ENCODE results near the gene ANKLE1.

ANKLE1 gene

GRCh38 chr19:17281391-17282304, at the start of gene ANKLE1:
Gene ANKLE1 (plus strand): TSS chr19:17281901. CDS start chr19:17281921, 20 bp downstream.
- peak; percentile 83 for DNase-seq

GRCh38 chr19:17232258-17232657, 49.4 kb upstream of the ANKLE1 start:
- DNase-seq, result no peak

GRCh38 chr19:17234911-17235299, 46.8 kb upstream of the ANKLE1 start:
- DNase-seq, result peak; percentile 58

GRCh38 chr19:17235300-17235970, 46.3 kb upstream of the ANKLE1 start:
- peak; percentile 74 for DNase-seq

GRCh38 chr19:17235971-17236777, 45.5 kb upstream of the ANKLE1 start:
- DNase-seq, result no peak

DNA sequence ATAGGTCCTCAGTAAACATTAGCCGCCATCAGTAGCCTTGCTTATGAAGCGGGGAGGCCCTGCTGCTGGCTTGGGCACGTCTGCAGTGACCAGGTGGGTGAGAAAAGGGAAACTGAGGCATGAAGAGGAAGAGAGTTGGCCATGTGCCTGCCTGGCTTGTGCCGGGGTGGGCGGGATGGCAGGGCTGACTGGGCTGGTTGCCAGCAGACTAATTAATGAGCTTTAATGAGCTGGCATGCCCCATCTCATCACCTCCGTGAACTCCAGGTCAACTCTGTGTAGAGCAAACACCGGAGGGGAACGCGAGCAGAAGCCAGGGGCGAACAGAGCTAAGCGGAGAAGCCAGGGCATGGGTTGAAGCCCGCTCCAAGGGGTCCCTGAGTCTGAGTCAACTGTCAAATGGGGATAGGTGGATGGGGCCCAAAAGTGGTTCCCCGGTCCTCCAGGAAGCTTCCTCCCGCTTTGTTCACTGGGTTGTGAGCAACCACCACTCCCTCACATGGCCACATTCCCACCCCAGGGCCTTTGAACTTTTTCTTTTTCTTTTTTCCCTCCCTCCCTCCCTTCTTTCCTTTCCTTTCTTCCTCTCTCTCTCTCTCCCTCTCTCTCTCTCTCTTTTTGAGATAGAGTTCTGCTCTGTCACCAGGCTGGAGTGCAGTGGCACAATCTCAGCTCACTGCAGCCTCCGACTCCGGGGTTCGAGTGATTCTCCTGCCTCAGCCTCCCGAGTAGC, 44.7 kb upstream of the ANKLE1 start:
- no peak for DNase-seq

- DNase-seq, result no peak
Observed at GRCh38 chr19:17237747-17238706, 43.7 kb upstream of the ANKLE1 start.

DNA sequence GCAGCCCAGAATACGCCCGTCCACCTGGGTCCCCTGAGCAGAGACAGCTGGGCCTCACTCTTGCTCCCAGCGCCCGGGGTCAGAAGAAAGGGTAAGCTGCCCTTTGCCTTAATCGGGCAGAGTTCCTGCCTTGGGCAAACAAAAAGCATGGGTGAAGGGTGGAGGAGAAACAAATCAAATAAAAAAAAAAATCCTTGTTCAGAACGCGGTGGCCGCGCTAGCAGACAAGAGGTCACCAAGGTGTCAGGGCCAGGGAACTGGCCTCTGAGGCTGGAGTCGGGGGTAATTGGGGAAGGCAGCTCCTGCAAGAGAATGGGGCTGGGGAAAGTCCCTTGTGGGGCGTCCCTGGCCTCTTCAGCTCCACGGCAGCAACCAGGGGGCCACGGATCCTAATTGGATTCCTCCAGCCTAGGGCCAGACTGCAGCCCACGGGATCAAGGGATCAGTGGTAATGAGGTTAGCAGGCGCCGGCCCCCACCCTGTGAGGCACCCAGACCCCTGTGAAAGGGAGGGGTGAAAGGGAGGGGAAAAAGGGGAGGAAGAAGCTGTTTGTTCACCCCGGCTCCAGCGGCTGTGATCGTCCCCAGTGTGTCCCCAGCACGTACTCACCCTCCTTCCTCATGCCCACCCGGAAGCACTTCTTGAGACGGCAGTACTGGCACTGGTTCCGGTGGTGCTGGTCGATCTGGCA, 41.5 kb upstream of the ANKLE1 start:
- DNase-seq, result no peak

- DNase-seq, result no peak
Observed at GRCh38 chr19:17240826-17241399, 40.8 kb upstream of the ANKLE1 start.

DNA sequence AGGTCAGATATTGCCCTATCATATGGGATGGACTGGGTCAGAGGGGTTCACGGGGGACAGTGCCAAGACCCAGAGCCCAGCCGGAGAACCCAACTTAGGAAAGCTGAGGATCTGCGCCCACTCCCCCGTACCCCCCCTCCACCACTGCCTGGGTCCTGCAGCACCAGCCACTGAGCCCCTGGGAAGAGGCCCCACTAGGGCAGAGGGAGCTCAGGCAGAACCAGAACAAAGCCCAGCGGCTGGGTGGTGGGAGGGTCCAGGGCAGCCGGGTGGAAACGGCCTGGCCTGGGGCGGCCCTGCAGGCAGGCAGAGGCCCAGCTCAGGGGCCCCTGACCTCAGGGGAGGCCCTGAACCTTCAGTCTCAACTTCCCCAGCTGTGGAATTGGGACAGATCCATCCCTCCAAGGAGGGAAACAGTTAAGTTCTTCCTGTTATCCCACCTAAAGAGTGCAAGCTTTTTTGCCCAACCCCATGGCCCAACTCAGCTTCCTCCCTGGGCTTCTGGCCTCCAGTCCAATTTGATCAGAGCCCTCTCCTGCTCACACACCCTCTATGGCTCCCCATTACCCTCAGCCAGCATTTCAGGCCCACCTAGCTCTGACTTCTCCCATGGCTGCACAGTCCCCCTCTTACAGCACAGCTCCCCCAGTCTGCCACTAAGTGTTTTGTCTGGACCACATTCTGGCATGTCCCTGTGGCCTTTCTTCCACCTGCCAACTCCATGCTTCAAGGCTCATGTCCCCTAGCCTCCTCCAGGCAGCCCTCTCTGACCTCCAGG, 39.1 kb upstream of the ANKLE1 start:
- DNase-seq, result no peak

GRCh38 chr19:17243211-17243829, 38.4 kb upstream of the ANKLE1 start:
- DNase-seq, result no peak

DNA sequence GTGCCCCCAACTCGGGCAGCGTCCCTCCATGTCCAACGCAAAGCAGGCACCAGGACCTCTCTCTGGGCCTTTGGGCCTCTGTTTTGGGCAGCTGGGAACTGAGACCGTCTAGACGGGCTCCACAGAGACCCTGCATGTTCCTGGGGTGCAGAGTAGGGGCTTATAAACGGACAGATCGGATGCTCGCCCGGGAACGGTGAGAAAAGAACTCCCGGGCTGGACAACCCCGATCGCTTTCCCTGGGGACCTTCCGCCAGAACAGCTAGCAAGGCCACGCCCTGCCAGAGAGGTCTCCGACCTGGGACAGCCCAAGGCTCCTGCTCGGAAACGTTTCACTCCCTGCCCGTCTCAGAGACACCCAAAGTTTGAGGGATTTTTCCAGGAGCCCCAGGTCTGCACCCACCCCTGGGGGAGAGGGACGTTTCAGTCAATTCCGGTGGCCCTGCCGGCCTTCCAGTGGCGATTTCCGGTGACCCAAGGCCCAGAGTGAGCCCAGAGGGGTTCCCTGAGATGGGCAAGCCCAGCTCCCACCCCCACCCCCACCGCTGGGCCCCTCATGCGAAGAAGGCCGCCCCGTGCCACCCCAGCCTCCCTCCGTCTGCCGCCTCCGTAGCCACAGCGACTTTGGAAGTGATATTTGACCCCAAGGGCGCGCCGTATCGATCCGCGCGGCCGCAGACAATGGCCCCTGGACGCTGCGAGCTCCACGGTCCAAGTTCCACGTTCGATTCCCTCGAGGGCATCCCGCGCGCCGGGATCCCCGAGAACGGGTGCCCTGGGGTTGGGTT, 37.7 kb upstream of the ANKLE1 start:
- DNase-seq, result no peak

GRCh38 chr19:17244618-17245534, 36.8 kb upstream of the ANKLE1 start:
- DNase-seq, result peak; percentile 30

GRCh38 chr19:17245535-17245984, 36.1 kb upstream of the ANKLE1 start, which contains the start of gene NR2F6:
Gene NR2F6 (minus strand): TSS chr19:17245919. CDS start chr19:17245220, 699 bp downstream.
- no peak for DNase-seq

- DNase-seq, result peak; percentile 46
Observed at GRCh38 chr19:17246681-17247425, 34.8 kb upstream of the ANKLE1 start.

Data from suppressor macrophage treated with lipopolysaccharide for 4 hours (primary cell).